Measurements from ENCODE around the gene PLA2G7. TPM values are rescaled to one million over a fixed set of nuclear protein-coding genes. Genes with fewer than 3 reads are reported as not detected.

The PLA2G7 gene
- total RNA-seq, 1 experiment from 2014 or later = not detected

- no TSS peak for BruUV-seq (replicated peaks)
- DNase-seq (ENCODE audit: low spot score) = no peak
- H3K4me3 ChIP-seq (ENCODE audit: low read depth, low read length, poor library complexity, severe bottlenecking) = no peak overlapping the region
- no peaks in the 10 kb centered on the region for H3K9me3 ChIP-seq (ENCODE audit: low read depth, low read length, poor library complexity, severe bottlenecking)
- no peak overlapping the region for H3K27ac ChIP-seq (ENCODE audit: low read depth, low read length, poor library complexity, severe bottlenecking)
- CTCF ChIA-PET = no interaction called here
- POLR2A ChIA-PET (ENCODE audit: low non-redundant PET) = no interaction called here
- H3K27me3 ChIP-seq (replicated peaks; ENCODE audit: insufficient read depth, low read depth, low read length, poor library complexity) = peaks cover 14% of the 10 kb centered on the region
- no peaks in the 10 kb centered on the region for H3K4me1 ChIP-seq (ENCODE audit: insufficient read depth, low read length, poor library complexity, severe bottlenecking)
- no peaks in the 10 kb centered on the region for H3K36me3 ChIP-seq (ENCODE audit: insufficient read depth, low read length, poor library complexity, severe bottlenecking)
- TF ChIP-seq, protein P1, sequence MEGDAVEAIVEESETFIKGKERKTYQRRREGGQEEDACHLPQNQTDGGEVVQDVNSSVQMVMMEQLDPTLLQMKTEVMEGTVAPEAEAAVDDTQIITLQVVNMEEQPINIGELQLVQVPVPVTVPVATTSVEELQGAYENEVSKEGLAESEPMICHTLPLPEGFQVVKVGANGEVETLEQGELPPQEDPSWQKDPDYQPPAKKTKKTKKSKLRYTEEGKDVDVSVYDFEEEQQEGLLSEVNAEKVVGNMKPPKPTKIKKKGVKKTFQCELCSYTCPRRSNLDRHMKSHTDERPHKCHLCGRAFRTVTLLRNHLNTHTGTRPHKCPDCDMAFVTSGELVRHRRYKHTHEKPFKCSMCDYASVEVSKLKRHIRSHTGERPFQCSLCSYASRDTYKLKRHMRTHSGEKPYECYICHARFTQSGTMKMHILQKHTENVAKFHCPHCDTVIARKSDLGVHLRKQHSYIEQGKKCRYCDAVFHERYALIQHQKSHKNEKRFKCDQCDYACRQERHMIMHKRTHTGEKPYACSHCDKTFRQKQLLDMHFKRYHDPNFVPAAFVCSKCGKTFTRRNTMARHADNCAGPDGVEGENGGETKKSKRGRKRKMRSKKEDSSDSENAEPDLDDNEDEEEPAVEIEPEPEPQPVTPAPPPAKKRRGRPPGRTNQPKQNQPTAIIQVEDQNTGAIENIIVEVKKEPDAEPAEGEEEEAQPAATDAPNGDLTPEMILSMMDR (conservative IDR thresholded peaks at IDR 0.05; ENCODE audit: low read depth, low read length) = no peak
- no peak for TF ChIP-seq EZH2 (IDR thresholded peaks at IDR 0.05; ENCODE audit: borderline replicate concordance, low read depth, low read length, poor library complexity, severe bottlenecking)
- intact Hi-C loops (cut with micrococcal nuclease; ENCODE audit: unreplicated experiment) = no loop called here
These were observed 44.2 kb downstream of the PLA2G7 start for GRCh38 chr6:46690911-46691451.

DNA sequence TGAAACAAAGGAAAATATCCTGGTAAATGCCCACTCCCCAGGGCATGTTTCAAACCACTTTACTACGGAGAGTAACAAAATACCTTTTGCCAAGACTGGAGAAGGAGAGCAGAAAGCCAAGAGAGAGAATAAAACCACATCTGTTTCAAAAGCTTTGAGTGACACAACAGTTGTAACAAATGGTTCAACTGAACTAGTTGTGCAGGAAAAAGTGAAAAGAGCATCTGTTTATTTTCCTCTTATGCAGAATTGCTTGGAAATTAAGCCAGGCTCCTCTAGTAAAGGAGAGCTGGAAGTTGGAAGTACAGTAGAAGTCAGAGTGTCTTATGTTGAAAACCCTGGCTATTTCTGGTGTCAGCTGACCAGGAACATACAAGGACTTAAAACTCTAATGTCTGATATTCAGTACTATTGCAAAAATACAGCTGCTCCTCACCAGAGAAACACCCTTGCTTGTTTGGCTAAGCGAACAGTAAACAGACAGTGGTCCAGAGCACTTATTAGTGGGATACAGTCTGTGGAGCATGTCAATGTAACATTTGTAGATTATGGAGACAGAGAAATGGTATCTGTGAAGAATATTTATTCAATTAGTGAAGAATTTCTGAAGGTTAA is 44.9 kb downstream of the PLA2G7 start:
- Histone ChIP-seq H3K27me3 (replicated peaks; ENCODE audit: insufficient read depth, low read depth, low read length, poor library complexity) (peaks cover 14% of the 10 kb centered on the region), H3K9me3 (ENCODE audit: low read depth, low read length, poor library complexity, severe bottlenecking) (no peaks in the 10 kb centered on the region), H3K4me3 (ENCODE audit: low read depth, low read length, poor library complexity, severe bottlenecking) (no peak overlapping the region), H3K36me3 (ENCODE audit: insufficient read depth, low read length, poor library complexity, severe bottlenecking) (no peaks in the 10 kb centered on the region), H3K27ac (ENCODE audit: low read depth, low read length, poor library complexity, severe bottlenecking) (no peak overlapping the region), H3K4me1 (ENCODE audit: insufficient read depth, low read length, poor library complexity, severe bottlenecking) (no peaks in the 10 kb centered on the region)
- ChIA-PET POLR2A (ENCODE audit: low non-redundant PET) (no interaction called here), CTCF (no interaction called here)
- no TSS peak for BruUV-seq (replicated peaks)
- intact Hi-C loops (cut with micrococcal nuclease; ENCODE audit: unreplicated experiment) = no loop called here
- no peak for DNase-seq (ENCODE audit: low spot score)
- no peak for TF ChIP-seq EZH2 (IDR thresholded peaks at IDR 0.05; ENCODE audit: borderline replicate concordance, low read depth, low read length, poor library complexity, severe bottlenecking)
- TF ChIP-seq, protein P1 (conservative IDR thresholded peaks at IDR 0.05; ENCODE audit: low read depth, low read length) = no peak

DNA sequence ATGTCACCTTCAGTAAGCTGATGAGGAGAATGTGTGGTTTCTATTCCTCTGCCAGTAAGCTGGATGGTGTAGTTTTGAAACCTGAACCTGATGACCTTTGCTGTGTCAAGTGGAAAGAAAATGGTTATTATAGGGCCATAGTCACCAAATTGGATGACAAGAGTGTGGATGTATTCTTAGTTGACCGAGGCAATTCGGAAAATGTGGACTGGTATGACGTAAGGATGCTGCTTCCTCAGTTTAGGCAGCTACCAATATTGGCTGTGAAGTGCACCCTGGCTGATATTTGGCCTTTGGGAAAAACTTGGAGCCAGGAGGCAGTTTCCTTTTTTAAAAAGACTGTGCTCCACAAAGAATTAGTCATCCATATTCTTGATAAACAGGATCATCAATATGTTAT is 45.5 kb downstream of the PLA2G7 start:
- no TSS peak for BruUV-seq (replicated peaks)
- Histone ChIP-seq H3K4me1 (ENCODE audit: insufficient read depth, low read length, poor library complexity, severe bottlenecking) (no peaks in the 10 kb centered on the region), H3K27me3 (replicated peaks; ENCODE audit: insufficient read depth, low read depth, low read length, poor library complexity) (peaks cover 11% of the 10 kb centered on the region), H3K27ac (ENCODE audit: low read depth, low read length, poor library complexity, severe bottlenecking) (no peak overlapping the region), H3K4me3 (ENCODE audit: low read depth, low read length, poor library complexity, severe bottlenecking) (no peak overlapping the region), H3K36me3 (ENCODE audit: insufficient read depth, low read length, poor library complexity, severe bottlenecking) (no peaks in the 10 kb centered on the region), H3K9me3 (ENCODE audit: low read depth, low read length, poor library complexity, severe bottlenecking) (no peaks in the 10 kb centered on the region)
- ChIA-PET CTCF (no interaction called here), POLR2A (ENCODE audit: low non-redundant PET) (no interaction called here)
- DNase-seq (ENCODE audit: low spot score) = no peak
- intact Hi-C loops (cut with micrococcal nuclease; ENCODE audit: unreplicated experiment) = no loop called here
- no peak for TF ChIP-seq EZH2 (IDR thresholded peaks at IDR 0.05; ENCODE audit: borderline replicate concordance, low read depth, low read length, poor library complexity, severe bottlenecking)
- TF ChIP-seq, protein P1 (conservative IDR thresholded peaks at IDR 0.05; ENCODE audit: low read depth, low read length) = no peak

All from A673 (cell line).